Thoracic aorta (tissue), 2 donors: ENCODE measurements around the gene WNK2. TPM values are rescaled to one million over a fixed set of nuclear protein-coding genes. Genes with fewer than 3 reads are reported as not detected.

Source experiments
- ATAC-seq: fragments of 150-250 bp; one replicate; pipeline ENCODE4 v1.8.0; 2017; ENCODE audit warnings: low read depth; ENCODE audit not compliant: insufficient number of reproducible peaks, low FRiP score
- DNase-seq: peaks from one replicate; pipeline ENCODE4 v3.0.0-alpha.2; 2020; ENCODE audit warnings: low spot score
- H3K27ac ChIP-seq, 2 donors: fragments of 200-600 bp; sonication (generic); 1 replicate in 1 of 2; 2 replicates in 1 of 2; pipeline ENCODE4 v1.5.1; 2016; ENCODE audit warnings: mild to moderate bottlenecking in 2 of 2, moderate library complexity in 2 of 2
- H3K27me3 ChIP-seq: fragments of 200-600 bp; sonication (generic); replicated peaks from 2 replicates; pipeline ENCODE4 v1.6.0; 2016; ENCODE audit warnings: mild to moderate bottlenecking; ENCODE audit not compliant: insufficient read depth
- H3K36me3 ChIP-seq: fragments of 200-600 bp; sonication (generic); one replicate; pipeline ENCODE4 v1.5.1; 2016
- H3K4me1 ChIP-seq, 2 donors: fragments of 200-600 bp; sonication (generic); 1 replicate in 1 of 2; 2 replicates in 1 of 2; pipeline versions ENCODE4 v1.5.1 to v1.6.0; 2016; ENCODE audit warnings: low read depth in 2 of 2, mild to moderate bottlenecking in 1 of 2; ENCODE audit not compliant: control insufficient read depth in 1 of 2
- H3K4me3 ChIP-seq: fragments of 200-600 bp; sonication (generic); 2 replicates; pipeline ENCODE4 v1.5.1; 2016; ENCODE audit warnings: mild to moderate bottlenecking
- H3K9me3 ChIP-seq: fragments of 200-600 bp; sonication (generic); 2 replicates; pipeline ENCODE4 v1.5.1; 2016
- CTCF ChIP-seq: fragments of 200-600 bp; sonication (generic); IDR thresholded peaks from one replicate; pipeline ENCODE4 v1.5.1; 2019; ENCODE audit warnings: antibody characterized with exemption
- total RNA-seq, 2 donors: library from RNA; depleted of rRNA; stranded (reverse); fragments of >200 nt; gene quantifications; one replicate each; pipeline versions ENCODE4 v1.1.0 to v1.2.3, GENCODE V29; 2016

WNK2 gene
- total RNA-seq, 2 donors from 2014 or later = 0.95 to 4.7 TPM

DNA sequence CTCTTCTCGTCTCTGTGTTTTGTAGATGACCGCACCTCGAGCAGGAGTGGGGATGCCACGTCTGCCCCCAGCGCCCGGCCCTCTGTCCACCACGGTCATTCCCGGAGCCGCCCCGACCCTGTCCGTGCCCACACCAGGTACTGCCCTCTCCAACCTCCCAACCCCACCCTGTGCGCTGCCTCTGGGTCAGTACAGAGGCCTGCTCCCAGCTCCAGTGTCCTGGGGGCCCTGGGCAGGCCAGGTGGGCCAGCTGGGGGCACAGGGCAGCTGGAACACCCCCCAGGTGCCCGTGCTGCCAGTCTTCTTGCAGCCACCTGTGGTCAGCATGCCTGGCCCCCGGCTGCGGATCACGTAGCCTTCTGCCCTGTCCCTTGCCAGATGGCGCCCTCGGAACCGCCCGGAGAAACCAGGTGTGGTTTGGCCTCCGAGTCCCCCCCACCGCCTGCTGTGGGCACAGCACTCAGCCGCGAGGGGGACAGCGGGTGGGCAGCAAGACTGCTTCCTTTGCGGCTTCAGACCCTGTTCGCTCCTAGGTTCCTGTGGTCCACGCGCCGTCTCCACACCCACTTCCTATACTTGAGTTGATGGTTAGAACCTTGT, 133.7 kb downstream of the WNK2 start:
- TF ChIP-seq CTCF = no peak
- H3K27ac ChIP-seq = no peak overlapping the region
- no peaks in the 10 kb centered on the region for H3K36me3 ChIP-seq
- ATAC-seq = no peak
- H3K4me3 ChIP-seq = no peak overlapping the region
- H3K27me3 ChIP-seq = no peaks in the 10 kb centered on the region
- H3K4me1 ChIP-seq = no peaks in the 10 kb centered on the region
- DNase-seq = no peak
- H3K9me3 ChIP-seq = no peaks in the 10 kb centered on the region

DNA sequence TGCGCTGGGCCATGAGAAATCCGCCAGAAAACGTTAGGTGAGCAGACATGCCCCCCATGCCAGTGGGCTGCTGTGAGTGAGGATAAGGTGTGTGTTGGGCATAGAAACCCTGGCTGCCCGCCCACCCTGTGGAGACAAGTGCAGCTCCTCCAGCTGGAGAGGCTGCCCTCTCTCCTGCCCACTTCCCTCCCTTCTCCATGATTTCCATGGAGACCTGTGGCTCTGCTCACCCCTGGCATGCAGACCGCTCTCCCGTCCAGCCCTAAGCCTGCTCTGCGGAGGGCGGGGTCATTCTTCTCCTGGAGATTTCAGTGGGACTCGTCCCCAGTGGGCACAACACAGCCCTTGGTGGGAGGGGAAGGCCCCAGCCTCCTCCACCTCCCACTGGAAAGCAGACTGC, 134.5 kb downstream of the WNK2 start:
- Histone ChIP-seq H3K4me1 (no peaks in the 10 kb centered on the region), H3K4me3 (no peak overlapping the region), H3K27ac (no peak overlapping the region), H3K9me3 (no peaks in the 10 kb centered on the region), H3K27me3 (no peaks in the 10 kb centered on the region), H3K36me3 (no peaks in the 10 kb centered on the region)
- no peak for TF ChIP-seq CTCF
- no peak for ATAC-seq
- DNase-seq = no peak

DNA sequence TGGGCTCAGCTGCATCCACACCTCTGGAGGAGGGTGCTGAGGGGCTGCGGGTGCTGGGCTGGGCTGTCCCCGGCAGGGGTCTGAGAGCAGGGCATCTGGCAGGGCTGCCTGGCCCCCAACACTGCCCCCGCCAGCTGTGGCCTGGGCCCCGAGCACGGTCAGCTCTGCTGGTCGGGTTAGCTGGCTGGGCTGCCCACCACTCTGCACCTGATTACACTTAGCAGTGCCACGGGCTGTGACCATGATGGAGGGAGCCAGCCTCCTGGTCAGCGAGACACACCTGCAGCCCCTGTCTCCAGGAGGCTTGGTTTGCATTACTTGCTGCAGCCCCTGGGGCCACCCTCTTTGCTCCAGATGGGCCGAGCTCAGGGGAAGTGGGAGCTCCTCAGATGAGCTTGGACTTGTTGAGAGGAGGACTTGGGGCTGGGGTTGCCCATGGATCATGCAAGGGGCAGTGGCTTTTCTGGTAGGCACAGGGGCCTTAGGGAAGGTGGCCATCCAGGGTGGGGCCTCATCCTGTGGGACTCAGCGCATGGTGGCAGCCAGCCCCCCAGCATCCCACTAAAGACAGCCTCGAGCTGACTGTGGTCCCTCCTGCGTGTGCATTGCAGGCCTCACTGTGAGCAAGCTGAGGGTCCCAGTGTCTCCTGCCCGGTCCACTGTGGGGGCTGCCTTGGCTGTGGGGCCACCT, 135.5 kb downstream of the WNK2 start:
- no peak overlapping the region for H3K4me3 ChIP-seq
- ATAC-seq (no peak), DNase-seq (no peak)
- no peaks in the 10 kb centered on the region for H3K36me3 ChIP-seq
- H3K27me3 ChIP-seq = no peaks in the 10 kb centered on the region
- TF ChIP-seq CTCF = no peak
- H3K9me3 ChIP-seq = no peaks in the 10 kb centered on the region
- no peaks in the 10 kb centered on the region for H3K4me1 ChIP-seq
- no peak overlapping the region for H3K27ac ChIP-seq

DNA sequence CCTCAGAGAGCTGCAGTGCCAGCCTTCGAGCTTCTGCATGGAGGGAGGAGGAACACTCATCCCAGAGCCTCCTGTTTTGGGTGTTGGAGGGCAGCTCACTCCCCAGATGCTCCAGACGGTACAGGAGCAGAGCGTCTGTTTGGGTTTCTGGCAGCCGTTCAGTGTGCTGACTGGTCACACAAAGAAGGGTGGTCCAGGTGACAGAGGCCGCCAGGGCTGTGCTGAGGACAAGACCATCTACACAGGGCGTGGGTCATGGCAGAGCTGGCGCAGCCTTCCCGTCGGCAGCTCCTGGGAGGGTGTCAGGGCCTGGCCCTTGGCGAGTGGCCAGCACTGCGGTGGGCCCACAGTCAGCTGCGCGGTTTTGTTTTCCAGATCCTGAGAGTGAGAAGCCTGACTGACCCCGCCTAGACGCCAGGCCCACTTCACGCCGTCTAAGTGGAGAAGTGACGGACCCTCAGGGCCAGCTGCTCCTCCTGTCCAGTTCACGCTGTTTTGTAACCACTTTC, 136.1 kb downstream of the WNK2 start:
- ATAC-seq (no peak), DNase-seq (no peak)
- H3K9me3 ChIP-seq = no peaks in the 10 kb centered on the region
- H3K27ac ChIP-seq = no peak overlapping the region
- no peaks in the 10 kb centered on the region for H3K4me1 ChIP-seq
- no peaks in the 10 kb centered on the region for H3K27me3 ChIP-seq
- no peak for TF ChIP-seq CTCF
- H3K4me3 ChIP-seq = no peak overlapping the region
- no peaks in the 10 kb centered on the region for H3K36me3 ChIP-seq

- H3K36me3 ChIP-seq = no peaks in the 10 kb centered on the region
- no peak for ATAC-seq
- no peaks in the 10 kb centered on the region for H3K9me3 ChIP-seq
- H3K4me3 ChIP-seq = no peak overlapping the region
- no peak overlapping the region for H3K27ac ChIP-seq
- TF ChIP-seq CTCF = no peak
- H3K4me1 ChIP-seq = no peaks in the 10 kb centered on the region
- no peak for DNase-seq
- H3K27me3 ChIP-seq = no peaks in the 10 kb centered on the region
Measured at GRCh38 chr9:93320591-93321219, 136.8 kb downstream of the WNK2 start.
